HEK293 (cell line): ENCODE data around the gene MRPS2.
A peak's percentile ranks its signal among the peaks of the same experiment; 100 is the strongest.

Experiments
- CTCF ChIA-PET: fragments of 350-600 bp; formaldehyde crosslinking; extraction: SDS; loops from one replicate; lab custom pipeline; 2021; ENCODE audit warnings: antibody characterized with exemption; lab: Yijun Ruan, JAX
- POLR2A ChIA-PET: fragments of 300-600 bp; formaldehyde crosslinking; extraction: SDS; loops from one replicate; lab custom pipeline; 2020; ENCODE audit warnings: antibody characterized with exemption, inconsistent platforms; lab: Yijun Ruan, JAX
- H3K27ac ChIP-seq: fragments of 200-500 bp; sonication (Bioruptor generic); 2 replicates; pipeline ENCODE4 v1.5.1; 2014; ENCODE audit warnings: low read depth, low read length, control low read depth, inconsistent platforms; ENCODE audit errors: extremely low read depth
- H3K36me3 ChIP-seq, 2 experiments: fragments of 200-500 bp in 1 of 2; sonication (Bioruptor generic) in 1 of 2; 1 replicate in 1 of 2; 2 replicates in 1 of 2; pipeline ENCODE4 v1.5.1; 2014 to 2017; ENCODE audit warnings: inconsistent platforms in 2 of 2, low read length in 2 of 2; ENCODE audit not compliant: control insufficient read depth in 2 of 2, insufficient read depth in 1 of 2
- H3K4me1 ChIP-seq: fragments of 200-500 bp; sonication (Bioruptor generic); 2 replicates; pipeline ENCODE4 v1.5.1; 2014; ENCODE audit warnings: mild to moderate bottlenecking, low read length, inconsistent platforms; ENCODE audit not compliant: control insufficient read depth, insufficient read depth
- H3K4me3 ChIP-seq: 2 replicates; pipeline ENCODE4 v1.5.1; 2011; ENCODE audit warnings: low read depth, mild to moderate bottlenecking, control low read depth, low read length, moderate library complexity
- H3K9me3 ChIP-seq: fragments of 200-500 bp; sonication (Bioruptor generic); 2 replicates; pipeline ENCODE4 v1.5.1; 2014; ENCODE audit warnings: low read depth, low read length, inconsistent platforms; ENCODE audit not compliant: control insufficient read depth, insufficient read depth
- GLI4 ChIP-seq: fragments of 450-650 bp; formaldehyde crosslinking; IDR thresholded peaks from 2 replicates; pipeline ENCODE4 v1.5.1; 2016; ENCODE audit warnings: missing biosample characterization, missing genetic modification characterization
- GLIS1 ChIP-seq: fragments of 450-650 bp; formaldehyde crosslinking; IDR thresholded peaks from 2 replicates; pipeline ENCODE4 v1.5.1; 2016; ENCODE audit warnings: missing biosample characterization, missing genetic modification characterization
- IKZF3 ChIP-seq: fragments of 450-650 bp; IDR thresholded peaks from 2 replicates; pipeline ENCODE4 v1.5.0; 2018; ENCODE audit warnings: missing biosample characterization, mild to moderate bottlenecking, missing genetic modification characterization, moderate library complexity
- KLF1 ChIP-seq: fragments of 450-650 bp; formaldehyde crosslinking; IDR thresholded peaks from 2 replicates; pipeline ENCODE4 v1.5.1; 2016; ENCODE audit warnings: missing biosample characterization, missing genetic modification characterization
- KLF8 ChIP-seq: fragments of 450-650 bp; formaldehyde crosslinking; IDR thresholded peaks from 2 replicates; pipeline ENCODE4 v1.5.1; 2016; ENCODE audit warnings: missing biosample characterization, missing genetic modification characterization
- REPIN1 ChIP-seq: fragments of 450-650 bp; formaldehyde crosslinking; IDR thresholded peaks from 2 replicates; pipeline ENCODE4 v1.5.1; 2017; ENCODE audit warnings: missing biosample characterization, missing genetic modification characterization, low read depth
- SP7 ChIP-seq: fragments of 450-650 bp; formaldehyde crosslinking; IDR thresholded peaks from 2 replicates; pipeline ENCODE4 v1.5.1; 2016; ENCODE audit warnings: missing biosample characterization, missing genetic modification characterization
- WT1 ChIP-seq: fragments of 450-650 bp; formaldehyde crosslinking; IDR thresholded peaks from 2 replicates; pipeline ENCODE4 v1.5.1; 2016; ENCODE audit warnings: missing biosample characterization, missing genetic modification characterization
- ZBTB7A ChIP-seq: fragments of 450-650 bp; formaldehyde crosslinking; IDR thresholded peaks from 2 replicates; pipeline ENCODE4 v1.5.1; 2016; ENCODE audit warnings: low read depth, missing biosample characterization, missing genetic modification characterization
- ZEB2 ChIP-seq: fragments of 450-650 bp; formaldehyde crosslinking; IDR thresholded peaks from 2 replicates; pipeline ENCODE4 v1.5.1; 2016; ENCODE audit warnings: missing biosample characterization, missing genetic modification characterization
- ZNF223 ChIP-seq: fragments of 450-650 bp; formaldehyde crosslinking; IDR thresholded peaks from 2 replicates; pipeline ENCODE4 v1.5.1; 2016; ENCODE audit warnings: missing biosample characterization, missing genetic modification characterization
- ZNF24 ChIP-seq: fragments of 450-650 bp; formaldehyde crosslinking; IDR thresholded peaks from 2 replicates; pipeline ENCODE4 v1.5.1; 2016; ENCODE audit warnings: missing biosample characterization, missing genetic modification characterization
- ZNF404 ChIP-seq: fragments of 450-650 bp; formaldehyde crosslinking; IDR thresholded peaks from 2 replicates; pipeline ENCODE4 v1.5.1; 2017; ENCODE audit warnings: missing biosample characterization, missing genetic modification characterization
- ZNF658 ChIP-seq: fragments of 450-650 bp; formaldehyde crosslinking; IDR thresholded peaks from 2 replicates; pipeline ENCODE4; 2016; ENCODE audit warnings: missing biosample characterization, missing genetic modification characterization
- ZNF664 ChIP-seq: fragments of 450-650 bp; formaldehyde crosslinking; IDR thresholded peaks from 2 replicates; pipeline ENCODE4 v1.5.1; 2016; ENCODE audit warnings: missing biosample characterization, missing genetic modification characterization
- ZNF747 ChIP-seq: fragments of 450-650 bp; formaldehyde crosslinking; IDR thresholded peaks from 2 replicates; pipeline ENCODE4 v1.5.1; 2016; ENCODE audit warnings: missing biosample characterization, missing genetic modification characterization
- ZNF768 ChIP-seq: fragments of 450-650 bp; formaldehyde crosslinking; IDR thresholded peaks from 2 replicates; pipeline ENCODE4 v1.5.1; 2018; ENCODE audit warnings: missing biosample characterization, mild to moderate bottlenecking, missing genetic modification characterization
- ZSCAN23 ChIP-seq: fragments of 450-650 bp; formaldehyde crosslinking; IDR thresholded peaks from 2 replicates; pipeline ENCODE4 v1.5.1; 2016; ENCODE audit warnings: missing biosample characterization, missing genetic modification characterization
- TF ChIP-seq, protein P1 (sequence below): fragments of 450-650 bp; formaldehyde crosslinking; IDR thresholded peaks from 2 replicates; pipeline ENCODE4 v1.5.1; 2016; ENCODE audit warnings: missing biosample characterization, missing genetic modification characterization
- TF ChIP-seq, protein P2 (sequence below): fragments of 450-650 bp; formaldehyde crosslinking; IDR thresholded peaks from 2 replicates; pipeline ENCODE4 v1.5.1; 2016; ENCODE audit warnings: missing biosample characterization, missing genetic modification characterization
- TF ChIP-seq, protein P3 (sequence below): fragments of 450-650 bp; formaldehyde crosslinking; IDR thresholded peaks from 2 replicates; pipeline ENCODE4 v1.5.1; 2016; ENCODE audit warnings: missing biosample characterization, missing genetic modification characterization
- TF ChIP-seq, protein P4 (sequence below): fragments of 450-650 bp; formaldehyde crosslinking; IDR thresholded peaks from 2 replicates; pipeline ENCODE4 v1.5.1; 2017; ENCODE audit warnings: missing biosample characterization, missing genetic modification characterization
- TF ChIP-seq, protein P5 (sequence below): fragments of 450-650 bp; formaldehyde crosslinking; IDR thresholded peaks from 2 replicates; pipeline ENCODE4 v1.5.1; 2016; ENCODE audit warnings: missing biosample characterization, missing genetic modification characterization, low read depth
- TF ChIP-seq, protein P6 (sequence below): fragments of 450-650 bp; formaldehyde crosslinking; IDR thresholded peaks from 2 replicates; pipeline ENCODE4 v1.5.1; 2016; ENCODE audit warnings: missing biosample characterization, missing genetic modification characterization
- TF ChIP-seq, protein P7 (sequence below): fragments of 450-650 bp; formaldehyde crosslinking; IDR thresholded peaks from 2 replicates; pipeline ENCODE4 v1.5.1; 2017; ENCODE audit warnings: missing biosample characterization, missing genetic modification characterization

The MRPS2 gene

DNA sequence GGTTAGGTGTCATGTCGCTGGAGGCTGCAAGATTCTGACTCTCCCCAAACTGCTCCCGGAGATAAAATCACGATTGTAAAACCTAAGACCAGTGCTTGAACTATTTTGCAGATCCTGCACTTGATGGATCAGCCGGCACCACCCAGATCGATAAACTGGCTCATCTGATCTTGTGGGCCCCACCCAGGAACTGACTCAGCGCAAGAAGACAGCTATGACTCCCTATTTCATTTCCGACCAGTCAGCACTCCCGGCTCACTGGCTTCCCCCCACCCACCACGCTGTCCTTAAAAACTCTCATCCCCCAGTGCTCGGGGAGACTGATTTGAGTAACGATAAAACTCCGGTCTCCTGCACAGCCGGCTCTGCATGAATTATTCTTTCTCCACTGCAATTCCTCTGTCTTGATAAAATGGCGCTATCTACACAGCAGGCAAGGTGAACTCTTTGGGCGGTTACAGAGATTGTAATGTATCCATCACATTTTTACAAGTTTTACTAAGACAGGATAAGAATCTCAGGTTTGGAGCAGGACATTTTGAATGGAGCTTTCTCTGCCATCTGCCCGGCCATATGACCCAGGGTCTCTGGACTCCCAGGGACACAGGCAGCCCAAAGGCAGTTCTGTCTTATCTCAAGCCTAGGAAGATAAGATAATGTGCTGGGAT, 31.5 kb upstream of the MRPS2 start:
- Histone ChIP-seq H3K27ac (no peak overlapping the region), H3K4me1 (0 out of 2 replicates have a peak, but pooled peaks cover 3% of the 10 kb centered on the region), H3K4me3 (no peak overlapping the region; the same call in 1 of the 2 replicates), H3K9me3 (no peaks in the 10 kb centered on the region), H3K36me3 (no peaks in the 10 kb centered on the region)
- ChIA-PET CTCF (interaction anchor here (0.7 to 1.0 kb wide), 4 partner anchors 9 to 328 kb away, joined by 3 read pairs; no protein-coding TSS in a partner anchor), POLR2A (interaction anchor here (0.9 to 1.0 kb wide), 2 partner anchors 12 to 30 kb away, joined by 3 to 6 read pairs; no protein-coding TSS in a partner anchor)
- TF ChIP-seq, protein P1, sequence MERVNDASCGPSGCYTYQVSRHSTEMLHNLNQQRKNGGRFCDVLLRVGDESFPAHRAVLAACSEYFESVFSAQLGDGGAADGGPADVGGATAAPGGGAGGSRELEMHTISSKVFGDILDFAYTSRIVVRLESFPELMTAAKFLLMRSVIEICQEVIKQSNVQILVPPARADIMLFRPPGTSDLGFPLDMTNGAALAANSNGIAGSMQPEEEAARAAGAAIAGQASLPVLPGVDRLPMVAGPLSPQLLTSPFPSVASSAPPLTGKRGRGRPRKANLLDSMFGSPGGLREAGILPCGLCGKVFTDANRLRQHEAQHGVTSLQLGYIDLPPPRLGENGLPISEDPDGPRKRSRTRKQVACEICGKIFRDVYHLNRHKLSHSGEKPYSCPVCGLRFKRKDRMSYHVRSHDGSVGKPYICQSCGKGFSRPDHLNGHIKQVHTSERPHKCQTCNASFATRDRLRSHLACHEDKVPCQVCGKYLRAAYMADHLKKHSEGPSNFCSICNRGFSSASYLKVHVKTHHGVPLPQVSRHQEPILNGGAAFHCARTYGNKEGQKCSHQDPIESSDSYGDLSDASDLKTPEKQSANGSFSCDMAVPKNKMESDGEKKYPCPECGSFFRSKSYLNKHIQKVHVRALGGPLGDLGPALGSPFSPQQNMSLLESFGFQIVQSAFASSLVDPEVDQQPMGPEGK (tag by site-specific recombination): peak; percentile 49; the same call in 1 of the 2 replicates
- TF ChIP-seq KLF1 (tag by site-specific recombination) (peak; percentile 86), ZNF658 (tag by site-specific recombination) (no peak), GLI4 (tag by site-specific recombination) (no peak), ZBTB7A (no peak), IKZF3 (no peak), REPIN1 (no peak), ZNF747 (tag by site-specific recombination) (no peak), WT1 (tag by site-specific recombination) (0 out of 2 replicates have a peak, but pooled peaks have one; percentile 12), ZEB2 (tag by site-specific recombination) (peak; percentile 73), GLIS1 (tag by site-specific recombination) (peak; percentile 90), ZNF404 (no peak), ZNF223 (tag by site-specific recombination) (0 out of 2 replicates have a peak, but pooled peaks have one; percentile 30), ZNF24 (tag by site-specific recombination) (0 out of 2 replicates have a peak, but pooled peaks have one; percentile 22), ZNF664 (tag by site-specific recombination) (no peak), KLF8 (tag by site-specific recombination) (peak; percentile 53; the same call in 1 of the 2 replicates), ZNF768 (tag by site-specific recombination) (no peak), SP7 (tag by site-specific recombination) (peak; percentile 65), ZSCAN23 (tag by site-specific recombination) (no peak)
- TF ChIP-seq, protein P2, sequence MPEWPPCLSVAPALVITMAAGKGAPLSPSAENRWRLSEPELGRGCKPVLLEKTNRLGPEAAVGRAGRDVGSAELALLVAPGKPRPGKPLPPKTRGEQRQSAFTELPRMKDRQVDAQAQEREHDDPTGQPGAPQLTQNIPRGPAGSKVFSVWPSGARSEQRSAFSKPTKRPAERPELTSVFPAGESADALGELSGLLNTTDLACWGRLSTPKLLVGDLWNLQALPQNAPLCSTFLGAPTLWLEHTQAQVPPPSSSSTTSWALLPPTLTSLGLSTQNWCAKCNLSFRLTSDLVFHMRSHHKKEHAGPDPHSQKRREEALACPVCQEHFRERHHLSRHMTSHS (tag by site-specific recombination): no peak
- TF ChIP-seq, protein P3, sequence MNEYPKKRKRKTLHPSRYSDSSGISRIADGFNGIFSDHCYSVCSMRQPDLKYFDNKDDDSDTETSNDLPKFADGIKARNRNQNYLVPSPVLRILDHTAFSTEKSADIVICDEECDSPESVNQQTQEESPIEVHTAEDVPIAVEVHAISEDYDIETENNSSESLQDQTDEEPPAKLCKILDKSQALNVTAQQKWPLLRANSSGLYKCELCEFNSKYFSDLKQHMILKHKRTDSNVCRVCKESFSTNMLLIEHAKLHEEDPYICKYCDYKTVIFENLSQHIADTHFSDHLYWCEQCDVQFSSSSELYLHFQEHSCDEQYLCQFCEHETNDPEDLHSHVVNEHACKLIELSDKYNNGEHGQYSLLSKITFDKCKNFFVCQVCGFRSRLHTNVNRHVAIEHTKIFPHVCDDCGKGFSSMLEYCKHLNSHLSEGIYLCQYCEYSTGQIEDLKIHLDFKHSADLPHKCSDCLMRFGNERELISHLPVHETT (tag by site-specific recombination): 0 out of 2 replicates have a peak, but pooled peaks have one; percentile 13
- TF ChIP-seq, protein P4, sequence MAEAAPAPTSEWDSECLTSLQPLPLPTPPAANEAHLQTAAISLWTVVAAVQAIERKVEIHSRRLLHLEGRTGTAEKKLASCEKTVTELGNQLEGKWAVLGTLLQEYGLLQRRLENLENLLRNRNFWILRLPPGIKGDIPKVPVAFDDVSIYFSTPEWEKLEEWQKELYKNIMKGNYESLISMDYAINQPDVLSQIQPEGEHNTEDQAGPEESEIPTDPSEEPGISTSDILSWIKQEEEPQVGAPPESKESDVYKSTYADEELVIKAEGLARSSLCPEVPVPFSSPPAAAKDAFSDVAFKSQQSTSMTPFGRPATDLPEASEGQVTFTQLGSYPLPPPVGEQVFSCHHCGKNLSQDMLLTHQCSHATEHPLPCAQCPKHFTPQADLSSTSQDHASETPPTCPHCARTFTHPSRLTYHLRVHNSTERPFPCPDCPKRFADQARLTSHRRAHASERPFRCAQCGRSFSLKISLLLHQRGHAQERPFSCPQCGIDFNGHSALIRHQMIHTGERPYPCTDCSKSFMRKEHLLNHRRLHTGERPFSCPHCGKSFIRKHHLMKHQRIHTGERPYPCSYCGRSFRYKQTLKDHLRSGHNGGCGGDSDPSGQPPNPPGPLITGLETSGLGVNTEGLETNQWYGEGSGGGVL (tag by site-specific recombination): peak; percentile 50
- TF ChIP-seq, protein P5, sequence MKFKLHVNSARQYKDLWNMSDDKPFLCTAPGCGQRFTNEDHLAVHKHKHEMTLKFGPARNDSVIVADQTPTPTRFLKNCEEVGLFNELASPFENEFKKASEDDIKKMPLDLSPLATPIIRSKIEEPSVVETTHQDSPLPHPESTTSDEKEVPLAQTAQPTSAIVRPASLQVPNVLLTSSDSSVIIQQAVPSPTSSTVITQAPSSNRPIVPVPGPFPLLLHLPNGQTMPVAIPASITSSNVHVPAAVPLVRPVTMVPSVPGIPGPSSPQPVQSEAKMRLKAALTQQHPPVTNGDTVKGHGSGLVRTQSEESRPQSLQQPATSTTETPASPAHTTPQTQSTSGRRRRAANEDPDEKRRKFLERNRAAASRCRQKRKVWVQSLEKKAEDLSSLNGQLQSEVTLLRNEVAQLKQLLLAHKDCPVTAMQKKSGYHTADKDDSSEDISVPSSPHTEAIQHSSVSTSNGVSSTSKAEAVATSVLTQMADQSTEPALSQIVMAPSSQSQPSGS (tag by site-specific recombination): no peak
- TF ChIP-seq, protein P6, sequence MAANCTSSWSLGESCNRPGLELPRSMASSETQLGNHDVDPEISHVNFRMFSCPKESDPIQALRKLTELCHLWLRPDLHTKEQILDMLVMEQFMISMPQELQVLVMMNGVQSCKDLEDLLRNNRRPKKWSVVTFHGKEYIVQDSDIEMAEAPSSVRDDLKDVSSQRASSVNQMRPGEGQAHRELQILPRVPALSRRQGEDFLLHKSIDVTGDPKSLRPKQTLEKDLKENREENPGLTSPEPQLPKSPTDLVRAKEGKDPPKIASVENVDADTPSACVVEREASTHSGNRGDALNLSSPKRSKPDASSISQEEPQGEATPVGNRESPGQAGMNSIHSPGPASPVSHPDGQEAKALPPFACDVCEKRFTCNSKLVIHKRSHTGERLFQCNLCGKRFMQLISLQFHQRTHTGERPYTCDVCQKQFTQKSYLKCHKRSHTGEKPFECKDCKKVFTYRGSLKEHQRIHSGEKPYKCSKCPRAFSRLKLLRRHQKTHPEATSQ: no peak
- TF ChIP-seq, protein P7, sequence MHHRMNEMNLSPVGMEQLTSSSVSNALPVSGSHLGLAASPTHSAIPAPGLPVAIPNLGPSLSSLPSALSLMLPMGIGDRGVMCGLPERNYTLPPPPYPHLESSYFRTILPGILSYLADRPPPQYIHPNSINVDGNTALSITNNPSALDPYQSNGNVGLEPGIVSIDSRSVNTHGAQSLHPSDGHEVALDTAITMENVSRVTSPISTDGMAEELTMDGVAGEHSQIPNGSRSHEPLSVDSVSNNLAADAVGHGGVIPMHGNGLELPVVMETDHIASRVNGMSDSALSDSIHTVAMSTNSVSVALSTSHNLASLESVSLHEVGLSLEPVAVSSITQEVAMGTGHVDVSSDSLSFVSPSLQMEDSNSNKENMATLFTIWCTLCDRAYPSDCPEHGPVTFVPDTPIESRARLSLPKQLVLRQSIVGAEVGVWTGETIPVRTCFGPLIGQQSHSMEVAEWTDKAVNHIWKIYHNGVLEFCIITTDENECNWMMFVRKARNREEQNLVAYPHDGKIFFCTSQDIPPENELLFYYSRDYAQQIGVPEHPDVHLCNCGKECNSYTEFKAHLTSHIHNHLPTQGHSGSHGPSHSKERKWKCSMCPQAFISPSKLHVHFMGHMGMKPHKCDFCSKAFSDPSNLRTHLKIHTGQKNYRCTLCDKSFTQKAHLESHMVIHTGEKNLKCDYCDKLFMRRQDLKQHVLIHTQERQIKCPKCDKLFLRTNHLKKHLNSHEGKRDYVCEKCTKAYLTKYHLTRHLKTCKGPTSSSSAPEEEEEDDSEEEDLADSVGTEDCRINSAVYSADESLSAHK (tag by site-specific recombination): peak; percentile 58; the same call in 1 of the 2 replicates
